A549 treated with AZD9567 at 1 μM for 4 hours (cell line): ENCODE data around the gene RXFP1. TPM values are rescaled to one million over a fixed set of nuclear protein-coding genes. Genes with fewer than 3 reads are reported as not detected.

Experiments
- total RNA-seq: library from RNA; stranded (reverse); fragments of 200-300 nt; extraction: Qiagen RNA extraction; gene quantifications from 5 replicates; pipeline ENCODE4 v1.2.3, GENCODE V29; 2022; ENCODE audit not compliant: insufficient read depth

RXFP1 gene
- total RNA-seq, result 0.02 TPM in 1 of 5 replicates, not detected in the others

DNA sequence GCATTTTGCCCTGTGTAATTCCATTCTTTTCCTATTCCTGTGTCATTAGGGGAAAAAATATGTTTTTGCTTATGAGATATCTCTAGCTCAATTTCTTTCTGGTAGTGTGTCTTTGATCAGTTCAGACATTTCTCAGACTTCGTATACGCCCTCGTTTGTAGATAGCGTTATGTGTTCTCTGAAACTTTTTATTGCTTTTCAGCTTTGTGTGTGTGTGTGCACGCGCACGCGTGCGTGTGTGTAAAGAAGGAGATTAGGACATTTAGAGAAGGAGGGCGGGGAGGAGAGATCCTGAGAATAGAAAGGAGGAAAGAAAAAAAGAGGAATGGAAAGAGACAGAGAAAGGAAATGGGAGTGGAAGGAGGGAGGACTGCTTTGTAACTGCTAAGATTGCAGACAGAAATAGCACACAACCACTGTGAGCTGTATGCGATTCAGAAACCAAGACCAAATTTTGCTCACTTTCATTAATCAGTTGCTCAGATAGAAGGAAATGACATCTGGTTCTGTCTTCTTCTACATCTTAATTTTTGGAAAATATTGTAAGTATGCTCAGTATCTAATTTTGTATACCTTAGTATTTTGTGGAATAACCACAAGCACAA, at the start of gene RXFP1:
Gene RXFP1 (plus strand): TSS at position 399 of the 605 bp plus-strand sequence. CDS start 95 bp downstream, at position 494.

DNA sequence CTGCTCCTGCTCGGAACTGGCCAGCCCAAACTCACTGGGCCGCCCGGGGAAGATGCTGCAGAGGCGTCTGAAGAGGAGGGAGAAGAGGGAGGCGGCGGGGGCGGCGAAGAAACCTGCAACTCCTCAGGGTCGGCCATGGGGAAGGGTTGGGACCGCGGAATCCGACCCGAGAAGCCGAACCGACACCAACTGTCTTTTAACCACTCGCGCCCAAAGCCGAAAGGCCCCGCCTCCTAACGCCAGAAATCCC, 149.9 kb downstream of the RXFP1 start, which contains the start of gene C4orf46:
Gene C4orf46 (minus strand): TSS at position 223 of the 250 bp plus-strand sequence. CDS start 86 bp downstream, at position 137.

DNA sequence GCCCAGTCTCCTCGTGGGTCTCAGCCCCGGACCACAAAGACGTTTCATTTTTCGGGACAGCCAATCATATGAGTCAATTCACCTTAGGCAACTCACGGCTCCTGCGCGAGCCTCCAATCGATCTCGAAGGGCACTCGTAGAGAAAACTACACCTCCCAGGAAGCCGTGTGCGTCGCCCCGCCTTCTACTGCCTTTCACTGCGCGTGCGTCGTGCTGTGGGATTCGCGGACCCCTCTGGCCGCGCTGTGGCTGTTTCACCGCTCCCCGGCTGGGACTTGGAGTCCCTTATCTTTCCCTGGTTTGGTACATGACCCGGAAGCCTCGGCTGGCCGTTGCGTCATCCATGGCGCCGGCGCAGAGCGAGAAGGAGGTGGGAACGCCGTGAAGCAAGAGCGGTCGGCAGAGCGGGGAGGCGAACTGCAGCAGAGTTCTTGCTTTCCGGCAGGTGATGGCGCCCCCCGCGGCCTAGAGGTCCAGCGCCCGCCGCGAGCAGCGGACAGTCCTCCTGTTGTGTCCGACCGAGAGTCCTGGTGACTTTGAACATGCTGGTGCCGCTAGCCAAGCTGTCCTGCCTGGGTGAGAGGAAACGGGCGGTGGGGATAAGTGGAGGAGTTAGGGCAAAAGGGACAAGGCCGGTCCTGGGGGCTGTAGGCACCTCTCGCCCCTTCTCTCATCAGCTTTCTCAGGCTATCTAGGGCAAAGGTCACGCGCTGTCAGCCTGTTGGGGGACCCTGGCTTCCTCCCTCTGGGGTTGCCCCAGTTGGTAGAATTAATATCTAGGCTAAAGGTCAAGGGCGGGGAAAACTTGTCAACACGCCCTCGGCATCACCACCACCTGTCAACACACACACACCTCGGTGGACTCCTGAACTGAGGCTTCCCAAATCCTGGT, 150.5 kb downstream of the RXFP1 start, which contains the start of gene ETFDH:
Gene ETFDH (plus strand): TSS at position 382 of the 892 bp plus-strand sequence. CDS start 161 bp downstream, at position 543.

Other genes with a start within 250 kb of the RXFP1 start
- gene C4orf46, start 150.0 kb downstream of the RXFP1 start, total RNA-seq, result 7.2 to 10.5 TPM (median 7.8 TPM) in 5 replicates
- gene ETFDH, start 150.4 kb downstream of the RXFP1 start, total RNA-seq, result 3.3 to 4.8 TPM (median 4.6 TPM) in 5 replicates
- gene PPID, start 201.5 kb downstream of the RXFP1 start, total RNA-seq, result 30.7 to 40.3 TPM (median 32.3 TPM) in 5 replicates
- 5.0 to 9.1 TPM (median 5.4 TPM) in 5 replicates for gene FNIP2, start 247.1 kb downstream of the RXFP1 start, total RNA-seq